HG03460 (cell line): Measurements from ENCODE around the gene TMEM80.

Source experiments
- ATAC-seq: cut with Tn5 transposase; IDR thresholded peaks from one replicate; pipeline ENCODE4 v1.9.1; 2021; ENCODE audit not compliant: unreplicated experiment

TMEM80 gene

DNA sequence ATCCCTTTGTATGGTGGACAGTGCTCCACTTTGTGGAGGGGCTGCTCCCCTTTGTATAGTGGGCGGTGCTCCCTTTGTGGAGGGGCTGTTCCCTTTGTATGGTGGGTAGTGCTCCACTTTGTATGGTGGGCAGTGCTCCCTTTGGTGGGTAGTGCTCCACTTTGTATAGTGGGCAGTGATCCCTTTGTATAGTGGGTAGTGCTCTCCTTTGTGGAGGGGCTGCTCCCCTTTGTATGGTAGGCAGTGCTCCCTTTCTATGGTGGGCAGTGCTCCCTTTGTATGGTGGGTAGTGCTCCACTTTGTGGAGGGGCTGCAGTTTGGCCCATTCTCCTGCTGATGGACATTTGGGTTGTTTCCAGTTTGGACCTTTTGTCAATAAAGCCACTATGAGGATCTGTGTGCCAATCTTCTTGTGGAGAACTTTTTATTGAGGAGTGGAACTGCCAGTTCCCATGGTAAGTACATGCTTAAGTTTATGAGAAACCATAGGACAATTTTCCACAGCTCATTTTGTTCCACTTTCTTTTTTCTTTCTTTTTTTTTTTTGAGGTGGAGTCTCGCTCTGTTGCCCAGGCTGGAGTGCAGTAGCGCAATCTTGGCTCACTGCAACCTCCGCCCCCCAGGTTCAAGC lies 47.1 kb downstream of the TMEM80 start:
- ATAC-seq, result no peak

DNA sequence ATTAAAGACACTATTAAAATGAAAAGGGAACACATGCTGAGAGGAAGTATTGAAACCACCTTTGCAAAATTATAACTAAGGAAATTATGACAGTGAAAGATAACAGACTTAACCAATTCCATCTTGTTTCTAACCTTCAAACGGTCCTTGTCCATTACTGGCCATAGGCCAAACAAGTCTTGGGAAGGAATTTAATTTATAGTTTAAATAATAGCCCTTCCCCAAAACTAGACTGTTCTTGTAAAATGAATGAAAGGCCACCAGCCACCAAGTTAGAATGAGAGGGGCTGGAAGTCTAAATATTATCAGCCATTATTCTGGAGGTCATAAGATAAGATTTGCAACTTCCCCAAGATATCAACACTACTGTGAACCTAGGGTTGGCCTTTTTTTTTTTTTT lies 49.8 kb downstream of the TMEM80 start:
- no peak for ATAC-seq

- peak; percentile 29 for ATAC-seq
Observed at GRCh38 chr11:746289-747157, 50.9 kb downstream of the TMEM80 start.

DNA sequence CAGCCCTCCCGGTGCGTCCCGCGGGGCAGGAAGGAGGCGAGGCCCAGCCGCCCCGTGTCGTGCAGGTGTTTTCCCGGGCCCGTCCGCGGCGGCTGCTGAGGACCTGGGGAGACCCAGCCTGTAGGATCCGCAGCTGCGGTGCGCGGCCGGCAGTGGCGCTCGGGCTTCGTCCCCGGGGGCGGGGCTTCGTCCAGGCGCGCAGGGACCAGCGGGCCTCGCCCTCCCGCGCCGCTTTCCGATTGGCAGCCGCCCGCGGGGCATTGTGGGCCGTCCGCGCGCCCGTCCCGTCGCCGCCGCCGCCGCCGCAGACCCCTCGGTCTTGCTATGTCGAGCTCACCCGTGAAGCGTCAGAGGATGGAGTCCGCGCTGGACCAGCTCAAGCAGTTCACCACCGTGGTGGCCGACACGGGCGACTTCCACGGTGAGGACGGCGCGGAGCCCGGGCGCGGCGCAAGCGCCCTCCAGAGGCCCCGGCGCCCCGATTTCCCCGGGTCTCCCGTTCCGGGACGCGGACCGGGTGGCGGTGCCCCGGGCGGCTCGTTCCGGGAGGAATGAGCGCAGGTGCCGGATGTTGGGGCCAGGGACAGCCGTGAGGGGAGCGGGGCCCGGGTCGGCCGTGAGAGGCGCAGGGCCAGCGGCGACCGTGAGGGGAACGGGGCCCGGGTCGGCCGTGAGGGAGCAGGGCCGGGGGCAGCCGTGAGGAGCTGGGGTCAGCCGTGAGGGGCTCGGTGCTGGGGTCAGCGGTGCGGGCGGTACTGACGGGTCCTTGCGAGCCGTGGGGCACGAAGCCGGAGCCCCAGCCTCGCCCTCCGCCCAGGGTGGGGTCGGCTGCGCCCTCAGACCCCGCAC lies 51.8 kb downstream of the TMEM80 start, which contains the start of gene TALDO1:
Gene TALDO1, plus strand, starts transcription at position 307 of the 849 bp plus-strand sequence. Its CDS starts 18 bp downstream, at position 325.
- ATAC-seq, result peak; percentile 84

- ATAC-seq, result peak; percentile 10
Observed at GRCh38 chr11:748007-748359, 52.4 kb downstream of the TMEM80 start.

GRCh38 chr11:749731-750130 lies 54.1 kb downstream of the TMEM80 start:
- no peak for ATAC-seq
